SK-N-SH (cell line): ENCODE results near the gene LIPT1.

Source experiments
- ELF1 ChIP-seq: IDR thresholded peaks from 2 replicates; pipeline ENCODE4 v1.4.0; 2012
- EZH2phosphoT487 ChIP-seq: fragments of 200-600 bp; sonication (generic); IDR thresholded peaks from 2 replicates; pipeline ENCODE4 v1.6.1; 2017; ENCODE audit warnings: low read depth, mixed run types, mild to moderate bottlenecking, antibody characterized with exemption, moderate library complexity, borderline replicate concordance
- NFIC ChIP-seq: IDR thresholded peaks from 2 replicates; pipeline ENCODE4 v1.4.0; 2012; ENCODE audit warnings: borderline replicate concordance
- TAF1 ChIP-seq: IDR thresholded peaks from 2 replicates; pipeline ENCODE4 v1.6.1; 2012; ENCODE audit warnings: low read depth, mild to moderate bottlenecking, low read length, moderate library complexity, borderline replicate concordance
- YY1 ChIP-seq: IDR thresholded peaks from 2 replicates; pipeline ENCODE4 v1.4.0; 2012; ENCODE audit warnings: low read depth, mild to moderate bottlenecking
- TF ChIP-seq, protein P1 (sequence below): fragments of 150-350 bp; IDR thresholded peaks from 2 replicates; pipeline ENCODE4 v1.6.1; 2017; ENCODE audit warnings: antibody characterized with exemption, low read length, low read depth, borderline replicate concordance
- TF ChIP-seq, protein P2 (sequence below): IDR thresholded peaks from 2 replicates; pipeline ENCODE4 v1.4.0; 2012; ENCODE audit warnings: low read depth

DNA sequence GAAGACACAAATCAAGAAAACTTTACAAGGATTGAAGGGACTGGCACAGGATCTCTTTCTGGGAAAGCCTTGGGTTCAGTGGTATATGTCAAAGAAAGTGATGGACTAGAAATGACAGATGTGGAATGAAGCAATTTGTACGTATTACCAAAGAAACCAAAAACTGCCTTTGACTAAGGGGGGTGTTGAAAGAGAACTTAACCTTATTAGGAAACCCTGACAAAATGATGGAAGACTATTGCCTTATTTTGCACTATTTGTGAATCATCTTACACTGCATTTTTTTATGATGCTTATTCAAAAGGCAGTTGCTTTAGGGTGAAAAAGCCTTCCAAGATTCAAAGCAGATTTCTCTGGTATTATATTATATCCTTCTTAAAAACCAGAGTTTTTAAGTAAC, 4.1 kb upstream of the LIPT1 start:
- TF ChIP-seq TAF1 (no peak), EZH2phosphoT487 (no peak), ELF1 (no peak), NFIC (no peak), YY1 (no peak)
- TF ChIP-seq, protein P1, sequence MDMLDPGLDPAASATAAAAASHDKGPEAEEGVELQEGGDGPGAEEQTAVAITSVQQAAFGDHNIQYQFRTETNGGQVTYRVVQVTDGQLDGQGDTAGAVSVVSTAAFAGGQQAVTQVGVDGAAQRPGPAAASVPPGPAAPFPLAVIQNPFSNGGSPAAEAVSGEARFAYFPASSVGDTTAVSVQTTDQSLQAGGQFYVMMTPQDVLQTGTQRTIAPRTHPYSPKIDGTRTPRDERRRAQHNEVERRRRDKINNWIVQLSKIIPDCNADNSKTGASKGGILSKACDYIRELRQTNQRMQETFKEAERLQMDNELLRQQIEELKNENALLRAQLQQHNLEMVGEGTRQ = no peak
- TF ChIP-seq, protein P2, sequence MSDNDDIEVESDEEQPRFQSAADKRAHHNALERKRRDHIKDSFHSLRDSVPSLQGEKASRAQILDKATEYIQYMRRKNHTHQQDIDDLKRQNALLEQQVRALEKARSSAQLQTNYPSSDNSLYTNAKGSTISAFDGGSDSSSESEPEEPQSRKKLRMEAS = no peak
